Measurements from ENCODE around the gene NCAPG.

DNA sequence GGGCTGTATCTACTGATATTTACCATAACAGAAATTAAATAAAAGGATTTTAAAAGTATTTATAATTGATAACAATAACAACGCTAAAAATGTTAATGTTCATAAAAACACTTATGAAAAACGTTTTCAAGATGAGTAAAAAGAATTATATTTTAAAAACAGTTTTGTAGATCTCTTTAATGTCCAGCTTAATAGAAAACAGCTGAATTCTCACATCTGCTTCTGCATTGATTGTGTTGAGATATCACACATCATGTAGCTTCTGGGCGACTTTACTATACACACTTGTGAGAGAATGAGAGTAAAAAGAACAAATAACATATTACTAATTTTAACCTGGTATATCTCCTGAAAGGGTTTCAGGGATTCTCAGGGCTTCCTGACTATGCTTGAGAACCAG is 83.6 kb downstream of the NCAPG start:
- TF ChIP-seq, protein P1, sequence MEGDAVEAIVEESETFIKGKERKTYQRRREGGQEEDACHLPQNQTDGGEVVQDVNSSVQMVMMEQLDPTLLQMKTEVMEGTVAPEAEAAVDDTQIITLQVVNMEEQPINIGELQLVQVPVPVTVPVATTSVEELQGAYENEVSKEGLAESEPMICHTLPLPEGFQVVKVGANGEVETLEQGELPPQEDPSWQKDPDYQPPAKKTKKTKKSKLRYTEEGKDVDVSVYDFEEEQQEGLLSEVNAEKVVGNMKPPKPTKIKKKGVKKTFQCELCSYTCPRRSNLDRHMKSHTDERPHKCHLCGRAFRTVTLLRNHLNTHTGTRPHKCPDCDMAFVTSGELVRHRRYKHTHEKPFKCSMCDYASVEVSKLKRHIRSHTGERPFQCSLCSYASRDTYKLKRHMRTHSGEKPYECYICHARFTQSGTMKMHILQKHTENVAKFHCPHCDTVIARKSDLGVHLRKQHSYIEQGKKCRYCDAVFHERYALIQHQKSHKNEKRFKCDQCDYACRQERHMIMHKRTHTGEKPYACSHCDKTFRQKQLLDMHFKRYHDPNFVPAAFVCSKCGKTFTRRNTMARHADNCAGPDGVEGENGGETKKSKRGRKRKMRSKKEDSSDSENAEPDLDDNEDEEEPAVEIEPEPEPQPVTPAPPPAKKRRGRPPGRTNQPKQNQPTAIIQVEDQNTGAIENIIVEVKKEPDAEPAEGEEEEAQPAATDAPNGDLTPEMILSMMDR (IDR thresholded peaks at IDR 0.05; ENCODE audit: insufficient read depth, low read length): no peak
- no peak for TF ChIP-seq POLR2AphosphoS5 (IDR thresholded peaks at IDR 0.05; ENCODE audit: low read depth)

Data from HL-60 (cell line).